AG09319 (cell line): Measurements from ENCODE around the gene PASK.

Source experiments
- DNase-seq: peaks from one replicate; pipeline ENCODE4 v3.0.0-alpha.2; 2010; ENCODE audit warnings: low read depth; ENCODE audit errors: extremely low read depth
- TF ChIP-seq, protein P1 (sequence below): IDR thresholded peaks from 2 replicates; pipeline ENCODE4 v1.5.1; 2011; ENCODE audit warnings: low read depth, mild to moderate bottlenecking, inconsistent platforms, low read length, moderate library complexity

Gene PASK

DNA sequence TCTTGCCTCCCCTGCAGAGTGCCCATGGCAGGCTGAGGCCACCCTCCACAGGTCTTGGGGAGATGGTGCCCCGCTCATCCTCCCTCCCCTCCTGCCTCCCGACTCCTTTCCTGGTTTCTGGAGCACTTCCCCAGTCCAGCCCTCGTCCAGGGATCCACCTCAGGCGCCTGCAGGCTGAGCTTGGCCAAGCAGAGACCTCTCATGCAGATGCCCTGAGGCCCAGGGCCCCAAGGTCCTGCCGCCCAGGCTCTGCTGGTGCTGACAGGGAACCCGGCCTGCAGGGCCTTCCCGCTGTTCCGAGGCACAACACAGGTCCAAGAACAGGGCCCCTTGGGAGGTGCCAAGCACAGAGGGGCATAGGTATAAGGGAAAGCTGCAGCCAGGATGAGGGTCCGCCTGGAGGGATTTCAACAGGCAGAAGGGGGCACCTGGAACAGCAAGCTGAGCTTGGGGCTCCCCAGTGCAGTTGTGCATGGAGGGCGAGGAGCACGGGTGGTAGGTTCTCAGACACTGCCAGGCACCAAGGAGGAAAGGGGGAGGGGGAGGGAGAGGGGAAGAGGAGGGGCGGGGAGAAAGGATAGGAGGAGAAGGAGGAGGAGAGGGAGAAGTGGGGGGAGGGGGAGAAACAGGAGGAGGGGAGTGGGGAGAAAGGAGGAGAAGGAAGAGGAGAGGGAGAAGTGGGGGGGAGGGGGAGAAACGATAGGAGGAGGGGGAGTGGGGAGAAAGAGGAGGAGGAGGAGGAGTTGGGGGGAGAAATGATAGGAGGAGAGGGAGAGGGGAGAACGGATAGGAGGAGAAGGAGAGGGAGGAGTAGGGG is 38.0 kb upstream of the PASK start:
- TF ChIP-seq, protein P1, sequence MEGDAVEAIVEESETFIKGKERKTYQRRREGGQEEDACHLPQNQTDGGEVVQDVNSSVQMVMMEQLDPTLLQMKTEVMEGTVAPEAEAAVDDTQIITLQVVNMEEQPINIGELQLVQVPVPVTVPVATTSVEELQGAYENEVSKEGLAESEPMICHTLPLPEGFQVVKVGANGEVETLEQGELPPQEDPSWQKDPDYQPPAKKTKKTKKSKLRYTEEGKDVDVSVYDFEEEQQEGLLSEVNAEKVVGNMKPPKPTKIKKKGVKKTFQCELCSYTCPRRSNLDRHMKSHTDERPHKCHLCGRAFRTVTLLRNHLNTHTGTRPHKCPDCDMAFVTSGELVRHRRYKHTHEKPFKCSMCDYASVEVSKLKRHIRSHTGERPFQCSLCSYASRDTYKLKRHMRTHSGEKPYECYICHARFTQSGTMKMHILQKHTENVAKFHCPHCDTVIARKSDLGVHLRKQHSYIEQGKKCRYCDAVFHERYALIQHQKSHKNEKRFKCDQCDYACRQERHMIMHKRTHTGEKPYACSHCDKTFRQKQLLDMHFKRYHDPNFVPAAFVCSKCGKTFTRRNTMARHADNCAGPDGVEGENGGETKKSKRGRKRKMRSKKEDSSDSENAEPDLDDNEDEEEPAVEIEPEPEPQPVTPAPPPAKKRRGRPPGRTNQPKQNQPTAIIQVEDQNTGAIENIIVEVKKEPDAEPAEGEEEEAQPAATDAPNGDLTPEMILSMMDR, result no peak
- DNase-seq, result no peak

DNA sequence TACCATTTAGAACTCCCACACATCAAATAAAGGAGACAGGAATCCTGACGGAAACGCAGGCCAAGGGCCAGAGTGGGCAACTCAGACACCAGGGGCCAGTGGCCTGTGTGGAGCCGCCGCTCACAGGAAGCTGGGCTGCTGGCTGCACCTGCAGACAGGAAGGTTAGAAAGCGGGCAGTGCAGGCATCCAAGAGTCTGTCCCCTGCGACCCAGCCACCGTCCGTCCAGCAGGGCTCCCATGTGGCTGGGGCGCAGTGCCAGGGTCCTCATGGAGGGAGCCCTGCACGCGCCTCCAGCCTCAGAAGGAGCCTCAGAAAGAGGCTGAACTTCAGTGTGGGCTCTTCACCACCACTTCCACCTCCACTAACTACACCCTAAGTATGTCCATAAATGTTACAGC is 36.7 kb upstream of the PASK start:
- no peak for DNase-seq
- TF ChIP-seq, protein P1, result no peak

DNA sequence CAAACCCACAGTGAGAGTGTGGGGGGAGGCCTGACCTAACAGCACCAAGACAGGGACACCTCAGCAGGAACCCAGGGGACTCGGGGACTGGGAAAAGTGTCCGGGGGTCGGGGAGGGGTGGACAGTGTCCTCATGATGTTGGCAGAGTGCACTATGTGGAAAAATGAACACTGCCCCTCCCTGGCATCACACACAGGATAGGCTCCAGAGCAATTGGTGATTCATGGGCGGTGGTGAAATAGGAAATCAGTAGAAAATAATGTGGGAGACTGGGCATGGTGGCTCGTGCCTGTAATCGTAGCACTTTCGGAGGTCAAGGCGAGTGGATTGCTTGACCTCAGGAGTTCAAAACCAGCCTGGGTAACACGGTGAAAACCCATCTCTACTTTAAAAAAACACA is 35.6 kb upstream of the PASK start:
- DNase-seq, result no peak
- TF ChIP-seq, protein P1, result no peak

DNA sequence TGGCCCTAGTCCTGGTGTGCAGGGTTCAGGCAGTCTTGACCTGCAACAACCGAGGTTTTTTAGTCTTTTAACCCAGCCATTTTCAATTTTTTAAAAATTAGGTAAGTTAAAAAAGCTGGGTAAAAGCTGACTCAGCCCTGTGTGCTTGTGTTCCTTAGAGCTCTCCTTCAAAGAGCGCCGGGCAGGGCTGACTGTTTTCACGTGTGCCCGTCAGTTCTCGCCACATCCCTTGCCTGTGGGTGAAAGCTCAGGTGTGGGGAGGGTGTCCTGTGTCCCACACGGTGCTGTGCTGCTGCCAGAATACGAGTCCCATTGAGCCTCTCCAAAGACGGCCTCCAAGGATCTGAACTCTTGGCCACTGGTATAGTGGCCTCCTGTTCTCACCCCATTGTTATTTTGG is 33.9 kb upstream of the PASK start:
- no peak for DNase-seq
- TF ChIP-seq, protein P1, result no peak

DNA sequence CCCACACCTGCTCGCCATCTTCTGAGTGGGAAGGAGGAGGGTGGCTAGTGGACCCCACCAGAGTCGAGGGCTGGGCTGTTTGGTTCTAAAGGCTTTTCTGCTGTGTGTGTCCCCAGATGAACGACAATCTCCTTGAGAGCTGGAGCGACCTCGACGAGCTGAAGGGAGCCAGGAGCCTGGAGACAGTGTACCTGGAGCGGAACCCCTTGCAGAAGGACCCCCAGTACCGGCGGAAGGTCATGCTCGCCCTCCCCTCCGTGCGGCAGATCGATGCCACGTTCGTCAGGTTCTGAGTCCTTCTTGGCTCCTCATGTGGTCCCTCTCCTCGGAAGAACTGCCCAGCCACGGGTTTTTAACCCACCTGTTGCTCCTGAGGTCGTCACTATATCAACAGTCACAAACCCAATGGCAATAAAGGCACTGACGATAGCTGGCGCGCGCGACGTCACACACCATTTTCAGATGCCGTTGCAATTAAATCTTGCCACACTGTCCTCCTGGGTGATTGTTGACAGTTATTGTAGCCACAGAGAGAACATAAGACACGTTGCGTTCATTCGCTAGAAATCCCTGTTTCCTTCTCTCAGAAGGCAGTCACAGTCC is 33.4 kb upstream of the PASK start:
- TF ChIP-seq, protein P1, result no peak
- DNase-seq, result no peak

DNA sequence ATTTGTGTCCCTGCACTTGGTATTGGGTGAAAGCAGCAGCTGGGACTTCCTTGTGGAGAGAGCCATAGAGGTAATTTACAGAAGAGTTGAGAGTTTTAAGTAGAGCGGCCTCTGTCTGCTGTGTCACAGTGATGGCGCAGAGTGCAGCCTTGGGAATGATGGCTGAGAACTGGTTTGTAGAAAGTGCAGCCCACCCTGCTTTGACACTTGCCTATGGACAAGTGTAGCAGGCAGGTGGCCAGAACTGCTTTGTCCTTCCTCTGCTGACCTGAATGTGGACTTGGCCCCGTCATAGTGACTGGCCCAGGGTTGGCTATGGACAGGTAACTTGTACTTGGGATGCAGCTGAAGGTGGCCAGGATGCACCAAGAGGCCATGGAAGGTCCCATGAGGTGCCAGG is 32.9 kb upstream of the PASK start:
- DNase-seq, result no peak
- TF ChIP-seq, protein P1, result no peak

DNA sequence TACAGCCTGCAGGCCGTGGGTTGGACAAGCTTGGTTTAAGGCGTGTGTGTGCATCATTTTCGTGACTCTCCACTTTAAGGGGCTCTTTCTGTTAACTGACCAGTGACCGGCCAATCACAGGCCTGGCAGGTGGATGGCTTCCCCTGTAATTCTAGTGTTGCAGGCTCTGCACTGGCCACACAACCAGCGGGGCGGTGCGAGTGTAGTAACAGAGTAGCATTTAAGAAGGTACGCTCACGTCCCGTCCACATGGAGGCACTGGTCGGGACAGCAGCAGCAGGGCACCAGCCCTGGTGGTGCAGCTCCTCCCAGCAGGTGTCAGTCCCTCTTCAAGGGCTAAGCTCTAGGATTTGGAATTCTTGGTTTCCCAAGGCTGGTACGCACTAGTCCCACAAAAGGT is 31.2 kb upstream of the PASK start:
- TF ChIP-seq, protein P1, result no peak
- DNase-seq, result no peak
